ENCODE results near the gene OPCML.

The OPCML gene

DNA sequence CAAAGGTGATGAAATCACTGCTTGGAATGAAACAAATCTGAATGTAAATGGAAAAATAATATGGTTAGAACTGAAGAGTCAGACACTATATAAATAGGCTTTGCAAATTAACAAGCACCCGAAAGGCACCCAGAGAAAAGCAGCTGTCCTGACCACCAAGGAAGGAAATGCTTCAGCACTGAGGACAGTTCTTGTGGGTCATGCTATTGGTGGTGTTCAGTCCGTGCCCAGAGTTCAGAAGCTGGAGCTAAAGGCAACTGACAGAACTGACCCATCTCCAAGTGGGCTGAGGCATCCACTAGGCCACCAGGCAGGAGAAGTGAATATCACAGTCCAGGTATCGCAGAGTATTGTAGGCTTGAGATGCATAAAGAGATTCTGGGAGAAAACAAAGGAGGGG, 208.9 kb downstream of the OPCML start:
- H3K4me3 ChIP-seq (ENCODE audit: low read depth, low read length), result no peak overlapping the region
- CTCF ChIA-PET, result no interaction called here
- no peak for TF ChIP-seq CTCF (IDR thresholded peaks at IDR 0.05; ENCODE audit: insufficient read depth, low read length, missing control alignments)
- DNase-seq (ENCODE audit: low read depth, low spot score), result no peak
- POLR2A ChIA-PET, result no interaction called here

DNA sequence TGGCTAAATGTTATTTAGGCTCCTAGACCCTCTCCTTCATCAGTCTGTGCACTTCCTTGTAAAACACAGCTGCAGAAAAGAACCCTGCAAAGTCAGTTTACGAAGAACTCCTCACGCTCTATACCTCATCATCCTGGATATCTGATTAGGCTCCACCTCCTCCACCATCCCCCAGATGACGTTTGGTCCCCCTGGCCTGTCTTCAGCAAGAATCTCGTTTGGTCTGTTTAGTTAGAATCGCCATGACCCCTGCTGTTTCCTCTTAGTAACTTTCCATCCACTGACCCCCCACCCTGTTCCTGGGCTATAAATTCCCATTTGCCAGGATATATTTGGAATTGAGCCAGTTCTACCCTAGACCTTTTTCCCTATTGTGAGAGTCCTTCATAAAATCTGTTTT, 214.1 kb downstream of the OPCML start:
- ChIA-PET POLR2A (no interaction called here), CTCF (no interaction called here)
- H3K4me3 ChIP-seq (ENCODE audit: low read depth, low read length), result no peak overlapping the region
- no peak for TF ChIP-seq CTCF (IDR thresholded peaks at IDR 0.05; ENCODE audit: insufficient read depth, low read length, missing control alignments)
- DNase-seq (ENCODE audit: low read depth, low spot score), result no peak

DNA sequence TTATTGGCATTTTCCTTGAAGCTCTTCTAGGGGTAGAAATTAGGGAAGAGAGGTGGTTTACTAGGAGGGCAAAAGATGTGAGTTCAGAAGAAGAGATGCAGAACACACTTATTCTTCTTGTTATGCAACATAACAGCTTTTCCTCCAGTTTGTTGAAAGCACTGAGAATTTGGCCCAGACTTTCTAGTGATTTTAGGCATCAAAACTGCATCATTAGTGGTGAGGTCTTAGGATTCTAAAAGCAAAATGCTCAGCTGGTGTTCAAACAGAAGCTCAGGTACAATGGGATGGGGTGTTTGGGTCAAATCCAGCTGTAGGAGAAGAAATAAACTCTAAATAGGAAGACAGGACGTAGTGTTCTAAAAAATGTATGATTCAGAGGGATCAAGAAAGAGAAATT, 221.1 kb downstream of the OPCML start:
- POLR2A ChIA-PET, result no interaction called here
- CTCF ChIA-PET, result no interaction called here
- DNase-seq (ENCODE audit: low read depth, low spot score), result no peak
- no peak overlapping the region for H3K4me3 ChIP-seq (ENCODE audit: low read depth, low read length)
- no peak for TF ChIP-seq CTCF (IDR thresholded peaks at IDR 0.05; ENCODE audit: insufficient read depth, low read length, missing control alignments)

DNA sequence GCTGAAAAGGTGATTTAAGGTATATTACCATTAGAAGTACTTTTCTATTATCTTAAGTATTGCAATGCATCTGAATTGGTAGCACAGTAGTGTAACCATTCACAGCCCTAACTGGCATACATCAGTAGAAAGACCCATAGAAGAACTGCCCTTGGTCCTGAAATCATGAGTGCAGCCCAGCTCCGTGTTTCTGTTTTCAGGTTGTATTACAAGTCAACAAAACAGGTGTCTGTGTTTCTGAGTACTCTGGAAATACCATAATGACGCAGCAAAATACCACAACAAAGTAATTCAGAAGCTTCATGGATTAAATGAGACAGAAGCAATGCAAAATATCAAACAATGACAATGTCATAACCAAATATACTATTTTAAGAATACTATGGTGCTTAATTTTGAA, 226.3 kb downstream of the OPCML start:
- ChIA-PET CTCF (no interaction called here), POLR2A (no interaction called here)
- TF ChIP-seq CTCF (IDR thresholded peaks at IDR 0.05; ENCODE audit: insufficient read depth, low read length, missing control alignments), result no peak
- H3K4me3 ChIP-seq (ENCODE audit: low read depth, low read length), result no peak overlapping the region
- DNase-seq (ENCODE audit: low read depth, low spot score), result no peak

GRCh38 chr11:133305208-133305956, 226.9 kb downstream of the OPCML start:
- CTCF ChIA-PET, result no interaction called here

GRCh38 chr11:133303262-133303661, 229.0 kb downstream of the OPCML start:
- DNase-seq (ENCODE audit: low read depth, low spot score), result no peak
- POLR2A ChIA-PET, result no interaction called here
- CTCF ChIA-PET, result no interaction called here
- no peak overlapping the region for H3K4me3 ChIP-seq (ENCODE audit: low read depth, low read length)
- TF ChIP-seq CTCF (IDR thresholded peaks at IDR 0.05; ENCODE audit: insufficient read depth, low read length, missing control alignments), result no peak

More at GRCh38 chr11:133305208-133305956, 226.9 kb downstream of the OPCML start:
- H3K4me3 ChIP-seq (ENCODE audit: low read depth, low read length), result no peak overlapping the region
- POLR2A ChIA-PET, result no interaction called here
- no peak for DNase-seq (ENCODE audit: low read depth, low spot score)
- TF ChIP-seq CTCF (IDR thresholded peaks at IDR 0.05; ENCODE audit: insufficient read depth, low read length, missing control alignments), result no peak
